Measurements from ENCODE around the gene ATOH8.

- TF ChIP-seq CTCF (IDR thresholded peaks at IDR 0.05) (no peak), POLR2A (IDR thresholded peaks at IDR 0.05) (no peak)
Measured at GRCh38 chr2:85794038-85794441, 40.2 kb downstream of the ATOH8 start.

Measured in heart left ventricle (tissue), 13 donors.